Measurements from ENCODE around the gene INTS15.

INTS15 gene

GRCh38 chr7:6637544-6638229, 47.9 kb downstream of the INTS15 start:
- TF ChIP-seq CTCF (IDR thresholded peaks at IDR 0.05; ENCODE audit: borderline replicate concordance, control extremely low read depth, extremely low read depth, insufficient read depth, missing control alignments): peak; percentile 22
- DNase-seq (ENCODE audit: low spot score): peak; percentile 95
- in situ Hi-C loops (cut with MboI; ENCODE audit: low sequenced_read_pairs, unreplicated experiment): no loop called here

GRCh38 chr7:6639032-6639431, 49.2 kb downstream of the INTS15 start:
- no peak for TF ChIP-seq CTCF (IDR thresholded peaks at IDR 0.05; ENCODE audit: borderline replicate concordance, control extremely low read depth, extremely low read depth, insufficient read depth, missing control alignments)
- in situ Hi-C loops (cut with MboI; ENCODE audit: low sequenced_read_pairs, unreplicated experiment): no loop called here

GRCh38 chr7:6639627-6640026, 49.8 kb downstream of the INTS15 start:
- TF ChIP-seq CTCF (IDR thresholded peaks at IDR 0.05; ENCODE audit: borderline replicate concordance, control extremely low read depth, extremely low read depth, insufficient read depth, missing control alignments): no peak
- no peak for DNase-seq (ENCODE audit: low spot score)
- in situ Hi-C loops (cut with MboI; ENCODE audit: low sequenced_read_pairs, unreplicated experiment): no loop called here

More at GRCh38 chr7:6639032-6639431, 49.2 kb downstream of the INTS15 start:
- DNase-seq (ENCODE audit: low spot score): no peak

GRCh38 chr7:6640246-6640721, 50.5 kb downstream of the INTS15 start:
- TF ChIP-seq CTCF (IDR thresholded peaks at IDR 0.05; ENCODE audit: borderline replicate concordance, control extremely low read depth, extremely low read depth, insufficient read depth, missing control alignments): no peak
- no peak for DNase-seq (ENCODE audit: low spot score)
- in situ Hi-C loops (cut with MboI; ENCODE audit: low sequenced_read_pairs, unreplicated experiment): no loop called here

GRCh38 chr7:6641305-6642035, 51.6 kb downstream of the INTS15 start:
- no peak for TF ChIP-seq CTCF (IDR thresholded peaks at IDR 0.05; ENCODE audit: borderline replicate concordance, control extremely low read depth, extremely low read depth, insufficient read depth, missing control alignments)
- in situ Hi-C loops (cut with MboI; ENCODE audit: low sequenced_read_pairs, unreplicated experiment): no loop called here
- DNase-seq (ENCODE audit: low spot score): no peak

GRCh38 chr7:6642239-6642839, 52.5 kb downstream of the INTS15 start:
- in situ Hi-C loops (cut with MboI; ENCODE audit: low sequenced_read_pairs, unreplicated experiment): no loop called here
- no peak for TF ChIP-seq CTCF (IDR thresholded peaks at IDR 0.05; ENCODE audit: borderline replicate concordance, control extremely low read depth, extremely low read depth, insufficient read depth, missing control alignments)
- no peak for DNase-seq (ENCODE audit: low spot score)
